Smooth muscle cell (in vitro differentiated cells): ENCODE measurements around the gene STXBP1. TPM values are rescaled to one million over a fixed set of nuclear protein-coding genes. Genes with fewer than 3 reads are reported as not detected.

Experiments used
- DNase-seq: peaks from one replicate; lab custom pipeline; 2025; ENCODE audit not compliant: unreplicated experiment; lab: John Stamatoyannopoulos, UW
- H2AFZ ChIP-seq: fragments of 200-600 bp; sonication (generic); 2 replicates; pipeline ENCODE4 v1.6.0; 2016; ENCODE audit warnings: antibody characterized with exemption, low read depth, mild to moderate bottlenecking
- H3F3A ChIP-seq: fragments of 200-600 bp; sonication (generic); 2 replicates; pipeline ENCODE4 v1.6.0; 2017; ENCODE audit warnings: antibody characterized with exemption, low read depth
- H3K27ac ChIP-seq: fragments of 200-600 bp; sonication (generic); 2 replicates; pipeline ENCODE4 v1.5.1; 2016; ENCODE audit warnings: low read depth, mild to moderate bottlenecking
- H3K27me3 ChIP-seq: fragments of 200-600 bp; sonication (generic); 2 replicates; pipeline ENCODE4 v1.6.1; 2016; ENCODE audit warnings: low read depth, mild to moderate bottlenecking
- H3K36me3 ChIP-seq: fragments of 200-600 bp; sonication (generic); 2 replicates; pipeline ENCODE4 v1.5.1; 2016; ENCODE audit warnings: low read depth
- H3K4me1 ChIP-seq: fragments of 200-600 bp; sonication (generic); 2 replicates; pipeline ENCODE4 v1.5.1; 2016; ENCODE audit warnings: low read depth
- H3K4me2 ChIP-seq: fragments of 200-600 bp; sonication (generic); 2 replicates; pipeline ENCODE4 v1.6.0; 2016; ENCODE audit warnings: mild to moderate bottlenecking
- H3K4me3 ChIP-seq: fragments of 200-600 bp; sonication (generic); 2 replicates; pipeline ENCODE4 v1.5.1; 2016; ENCODE audit warnings: mild to moderate bottlenecking
- H3K79me2 ChIP-seq: fragments of 200-600 bp; sonication (generic); 2 replicates; pipeline ENCODE4 v1.6.0; 2016; ENCODE audit warnings: low read depth, mild to moderate bottlenecking
- H3K9ac ChIP-seq: fragments of 200-600 bp; sonication (generic); 2 replicates; pipeline ENCODE4 v1.6.0; 2016; ENCODE audit warnings: low read depth
- H3K9me3 ChIP-seq: fragments of 200-600 bp; sonication (generic); replicated peaks from 2 replicates; pipeline ENCODE4 v1.5.1; 2016; ENCODE audit warnings: low read depth
- H4K20me1 ChIP-seq: fragments of 200-600 bp; sonication (generic); 2 replicates; pipeline ENCODE4 v1.6.0; 2016; ENCODE audit warnings: low read depth
- CTCF ChIP-seq: fragments of 200-600 bp; sonication (generic); IDR thresholded peaks from 2 replicates; pipeline ENCODE4 v1.5.1; 2017; ENCODE audit warnings: borderline replicate concordance, mild to moderate bottlenecking, antibody characterized with exemption; ENCODE audit not compliant: insufficient read depth, poor library complexity, severe bottlenecking
- WGBS: methylation state at CpG from one replicate; pipeline ENCODE4 v1.1.7; 2016; ENCODE audit warnings: low lambda C conversion rate; 5-methylcytosine and 5-hydroxymethylcytosine counted together
- polyA plus RNA-seq: library from polyadenylated mRNA; unstranded; fragments of >200 nt; fragmentation: Nextera tagmentation; extraction: Ambion mirVana; gene quantifications from 2 replicates; pipeline ENCODE4 v1.2.1, GENCODE V29; 2016
- total RNA-seq: library from RNA; depleted of rRNA; stranded (reverse); fragments of >200 nt; gene quantifications from 2 replicates; pipeline ENCODE4 v1.2.3, GENCODE V29; 2014

Gene STXBP1
- total and polyA plus RNA-seq, 2 experiments from 2014 or later = 22.4 to 22.8 TPM

GRCh38 chr9:127690735-127691134 is 78.7 kb downstream of the STXBP1 start:
- Histone ChIP-seq H3K4me1 (no peaks in the 10 kb centered on the region), H3K27me3 (no peaks in the 10 kb centered on the region), H3K4me2 (no peak overlapping the region), H2AFZ (no peak overlapping the region), H3K27ac (no peak overlapping the region), H3K4me3 (no peak overlapping the region), H3F3A (no peaks in the 10 kb centered on the region), H3K79me2 (no peaks in the 10 kb centered on the region), H3K9me3 (no peaks in the 10 kb centered on the region), H3K36me3 (no peaks in the 10 kb centered on the region), H4K20me1 (no peaks in the 10 kb centered on the region), H3K9ac (no peak overlapping the region)
- TF ChIP-seq CTCF = no peak
- DNase-seq = no peak
- 94% methylated on average over 10 of the region's 10 CpGs for WGBS

GRCh38 chr9:127692071-127692470 is 80.0 kb downstream of the STXBP1 start:
- H3K27me3 ChIP-seq = no peaks in the 10 kb centered on the region
- no peak overlapping the region for H2AFZ ChIP-seq
- DNase-seq = no peak
- no peak overlapping the region for H3K9ac ChIP-seq
- H4K20me1 ChIP-seq = no peaks in the 10 kb centered on the region
- H3K4me1 ChIP-seq = no peaks in the 10 kb centered on the region
- no peaks in the 10 kb centered on the region for H3K79me2 ChIP-seq
- H3F3A ChIP-seq = no peaks in the 10 kb centered on the region
- H3K36me3 ChIP-seq = no peaks in the 10 kb centered on the region
- no peak overlapping the region for H3K4me3 ChIP-seq
- H3K9me3 ChIP-seq = no peaks in the 10 kb centered on the region
- TF ChIP-seq CTCF = no peak
- WGBS = 95% methylated on average over 20 of the region's 20 CpGs
- H3K27ac ChIP-seq = no peak overlapping the region
- H3K4me2 ChIP-seq = no peak overlapping the region

- H2AFZ ChIP-seq = no peak overlapping the region
- no peaks in the 10 kb centered on the region for H3K27me3 ChIP-seq
- H3F3A ChIP-seq = peaks cover under 1% of the 10 kb centered on the region
- H3K4me2 ChIP-seq = no peak overlapping the region
- no peak for TF ChIP-seq CTCF
- H3K9me3 ChIP-seq = no peaks in the 10 kb centered on the region
- 92% methylated on average over 10 of the region's 10 CpGs for WGBS
- no peak overlapping the region for H3K27ac ChIP-seq
- H3K79me2 ChIP-seq = no peaks in the 10 kb centered on the region
- no peaks in the 10 kb centered on the region for H3K4me1 ChIP-seq
- no peaks in the 10 kb centered on the region for H4K20me1 ChIP-seq
- H3K36me3 ChIP-seq = no peaks in the 10 kb centered on the region
- DNase-seq = no peak
- no peak overlapping the region for H3K9ac ChIP-seq
- no peak overlapping the region for H3K4me3 ChIP-seq
Observed at GRCh38 chr9:127693143-127693542, 81.1 kb downstream of the STXBP1 start.

- no peaks in the 10 kb centered on the region for H3K4me1 ChIP-seq
- H4K20me1 ChIP-seq = no peaks in the 10 kb centered on the region
- H3K4me2 ChIP-seq = no peak overlapping the region
- no peak for DNase-seq
- H3K79me2 ChIP-seq = no peaks in the 10 kb centered on the region
- WGBS = 94% methylated on average over 4 of the region's 4 CpGs
- H2AFZ ChIP-seq = no peak overlapping the region
- H3K36me3 ChIP-seq = no peaks in the 10 kb centered on the region
- H3K4me3 ChIP-seq = no peak overlapping the region
- peaks cover 6% of the 10 kb centered on the region for H3F3A ChIP-seq
- no peak overlapping the region for H3K9ac ChIP-seq
- TF ChIP-seq CTCF = no peak
- H3K27me3 ChIP-seq = no peaks in the 10 kb centered on the region
- no peak overlapping the region for H3K27ac ChIP-seq
- H3K9me3 ChIP-seq = no peaks in the 10 kb centered on the region
Observed at GRCh38 chr9:127693697-127694096, 81.6 kb downstream of the STXBP1 start.
